KOPT-K1 (cell line): ENCODE data around the gene TAC1.
"Not testable (repeated sequence)": the region's sequence is repeated elsewhere in the genome, so short reads cannot be mapped to it uniquely, and the experiment has no call there.

Experiments
- H3K27ac ChIP-seq: fragments of 200-600 bp; sonication (generic); 2 replicates; pipeline ENCODE4 v1.5.1; 2016; ENCODE audit warnings: antibody characterized with exemption, mild to moderate bottlenecking, low read depth, low read length; ENCODE audit not compliant: poor library complexity, severe bottlenecking
- H3K36me3 ChIP-seq: fragments of 200-600 bp; sonication (generic); 2 replicates; pipeline ENCODE4 v1.5.1; 2017; ENCODE audit warnings: antibody characterized with exemption, mild to moderate bottlenecking, low read length, moderate library complexity; ENCODE audit not compliant: insufficient read depth
- H3K9me3 ChIP-seq: fragments of 200-600 bp; sonication (generic); 2 replicates; pipeline ENCODE4 v1.5.1; 2017; ENCODE audit warnings: antibody characterized with exemption, low read length, mild to moderate bottlenecking; ENCODE audit not compliant: insufficient read depth, poor library complexity, severe bottlenecking

The TAC1 gene

GRCh38 chr7:97771576-97771975 is 39.7 kb downstream of the TAC1 start:
- Histone ChIP-seq H3K27ac (no peak overlapping the region), H3K9me3 (no peaks in the 10 kb centered on the region), H3K36me3 (no peaks in the 10 kb centered on the region)

GRCh38 chr7:97772045-97772901 is 40.4 kb downstream of the TAC1 start:
- no peak overlapping the region for H3K27ac ChIP-seq
- no peaks in the 10 kb centered on the region for H3K36me3 ChIP-seq
- no peaks in the 10 kb centered on the region for H3K9me3 ChIP-seq

DNA sequence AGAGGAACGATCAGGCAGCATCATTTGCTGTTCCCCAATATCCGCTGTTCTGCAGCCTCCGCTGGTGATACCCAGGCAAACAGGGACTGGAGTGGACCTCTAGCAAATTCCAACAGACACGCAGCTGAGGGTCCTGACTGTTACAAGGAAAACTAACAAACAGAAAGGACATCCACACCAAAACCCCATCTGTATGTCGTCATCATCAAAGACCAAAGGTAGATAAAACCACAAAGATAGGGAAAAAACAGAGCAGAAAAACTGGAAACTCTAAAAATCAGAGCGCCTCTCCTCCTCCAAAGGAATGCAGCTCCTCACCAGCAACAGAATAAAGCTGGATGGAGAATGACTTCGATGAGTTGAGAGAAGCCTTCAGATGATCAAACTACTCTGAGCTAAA is 54.5 kb downstream of the TAC1 start:
- H3K9me3 ChIP-seq, H3K36me3 ChIP-seq, H3K27ac ChIP-seq: not testable (repeated sequence)
